Memory B cell (primary cell): ENCODE results near the gene TBC1D8.

ENCODE experiments used
- ATAC-seq: fragments of 150-1000 bp; cut with Tn5 transposase; 2 replicates; pipeline ENCODE4 v1.10.0; 2021; ENCODE audit warnings: low read depth, mild to moderate bottlenecking, moderate library complexity
- DNase-seq, 2 donors: peaks; one replicate each; pipeline ENCODE4 v3.0.0; 2022; ENCODE audit warnings: low spot score in 2 of 2
- H3K27ac Mint-ChIP-seq: one replicate; pipeline ENCODE4 v1.8.0; 2022; ENCODE audit warnings: mild to moderate bottlenecking, moderate library complexity, mixed read lengths
- H3K27me3 Mint-ChIP-seq: one replicate; pipeline ENCODE4 v1.8.0; 2022; ENCODE audit warnings: mixed read lengths
- H3K36me3 Mint-ChIP-seq: one replicate; pipeline ENCODE4 v1.8.0; 2022; ENCODE audit warnings: mild to moderate bottlenecking, mixed read lengths
- H3K4me1 Mint-ChIP-seq: one replicate; pipeline ENCODE4 v1.8.0; 2022; ENCODE audit warnings: mixed read lengths
- H3K4me3 Mint-ChIP-seq: one replicate; pipeline ENCODE4 v1.8.0; 2022; ENCODE audit warnings: mild to moderate bottlenecking, moderate library complexity, mixed read lengths
- H3K9me3 Mint-ChIP-seq: one replicate; pipeline ENCODE4 v1.8.0; 2022; ENCODE audit warnings: mixed read lengths

TBC1D8 gene

DNA sequence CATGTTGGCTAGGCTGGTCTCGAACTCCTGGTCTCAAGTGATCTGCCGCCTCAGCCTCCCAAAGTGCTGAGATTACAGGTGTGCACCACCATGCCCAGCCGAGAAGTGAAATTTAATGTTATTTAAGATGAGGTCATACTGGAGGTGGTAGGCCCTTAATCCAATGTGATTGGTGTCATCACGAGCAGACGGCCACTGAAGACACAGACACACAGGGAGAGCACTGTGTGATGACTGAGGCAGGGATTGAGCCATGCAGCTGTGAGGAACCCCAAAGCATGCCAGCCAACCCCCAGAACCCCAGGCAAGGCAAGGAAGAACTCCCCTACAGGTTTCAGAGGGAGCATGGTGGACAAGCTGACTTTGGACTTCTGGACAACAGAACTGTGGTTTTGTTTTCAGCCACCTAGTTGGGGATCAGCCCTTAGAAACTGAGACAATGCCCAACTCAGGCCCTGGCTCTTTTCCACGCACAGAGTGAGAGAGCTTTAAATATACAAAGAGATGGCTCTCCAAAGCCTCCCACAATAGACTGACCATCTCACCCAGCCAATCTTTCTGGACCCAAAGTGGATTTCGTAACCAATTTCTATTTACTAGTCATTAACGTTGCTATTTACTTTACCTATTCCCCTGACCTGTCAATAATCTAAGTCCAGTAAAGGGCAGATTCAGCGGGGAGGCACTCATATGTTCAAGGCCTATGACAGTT, 34.2 kb downstream of the TBC1D8 start:
- Mint-ChIP-seq H3K36me3 (no peaks in the 10 kb centered on the region), H3K27me3 (no peaks in the 10 kb centered on the region), H3K4me1 (peaks cover 14% of the 10 kb centered on the region), H3K27ac (no peak overlapping the region), H3K9me3 (no peaks in the 10 kb centered on the region), H3K4me3 (no peak overlapping the region)
- ATAC-seq (no peak), DNase-seq (no peak)

DNA sequence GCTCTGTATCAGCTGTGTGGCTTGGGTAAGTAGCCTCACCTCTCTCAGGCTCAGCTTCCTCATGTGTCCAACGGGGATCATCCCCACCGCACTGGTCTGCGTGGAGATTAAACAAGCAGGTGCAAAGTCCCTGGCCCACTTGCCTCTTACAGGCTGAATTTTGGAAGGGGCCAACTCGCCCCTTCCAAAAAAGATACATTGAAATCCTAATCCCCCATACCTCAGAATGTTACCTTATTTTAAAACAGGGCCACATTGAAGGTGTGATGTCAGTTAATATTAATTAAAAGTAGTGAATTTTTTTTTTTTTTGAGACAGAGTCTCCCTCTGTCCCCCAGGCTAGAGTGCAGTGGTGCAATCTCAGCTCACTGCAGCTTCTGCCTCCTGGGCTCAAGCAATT, 34.8 kb downstream of the TBC1D8 start:
- no peaks in the 10 kb centered on the region for H3K36me3 Mint-ChIP-seq
- no peaks in the 10 kb centered on the region for H3K9me3 Mint-ChIP-seq
- peaks cover 14% of the 10 kb centered on the region for H3K4me1 Mint-ChIP-seq
- DNase-seq (no peak), ATAC-seq (no peak)
- H3K27me3 Mint-ChIP-seq, result no peaks in the 10 kb centered on the region
- H3K4me3 Mint-ChIP-seq, result no peak overlapping the region
- no peak overlapping the region for H3K27ac Mint-ChIP-seq

DNA sequence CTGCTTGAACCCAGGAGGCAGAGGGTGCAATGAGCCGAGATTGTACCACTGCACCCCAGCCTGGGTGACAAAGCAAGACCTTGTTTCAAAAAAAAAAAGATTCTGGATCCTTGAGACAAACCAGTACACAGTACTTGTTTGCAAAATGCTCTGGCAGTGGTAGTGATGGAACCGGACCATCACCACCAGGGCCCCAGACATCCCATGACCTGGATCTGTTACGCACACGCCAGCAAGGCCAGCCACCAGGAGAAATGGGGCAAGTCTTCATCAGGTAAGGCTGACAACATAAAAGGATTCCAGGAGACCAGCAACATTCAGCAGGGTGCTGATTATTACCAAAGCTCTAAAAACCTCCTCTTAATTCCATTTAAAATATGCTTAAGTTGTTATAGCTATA, 35.5 kb downstream of the TBC1D8 start:
- no peak for ATAC-seq
- no peaks in the 10 kb centered on the region for H3K36me3 Mint-ChIP-seq
- H3K27ac Mint-ChIP-seq, result no peak overlapping the region
- DNase-seq, result no peak
- H3K4me1 Mint-ChIP-seq, result peaks cover 14% of the 10 kb centered on the region
- H3K4me3 Mint-ChIP-seq, result no peak overlapping the region
- no peaks in the 10 kb centered on the region for H3K9me3 Mint-ChIP-seq
- no peaks in the 10 kb centered on the region for H3K27me3 Mint-ChIP-seq

DNA sequence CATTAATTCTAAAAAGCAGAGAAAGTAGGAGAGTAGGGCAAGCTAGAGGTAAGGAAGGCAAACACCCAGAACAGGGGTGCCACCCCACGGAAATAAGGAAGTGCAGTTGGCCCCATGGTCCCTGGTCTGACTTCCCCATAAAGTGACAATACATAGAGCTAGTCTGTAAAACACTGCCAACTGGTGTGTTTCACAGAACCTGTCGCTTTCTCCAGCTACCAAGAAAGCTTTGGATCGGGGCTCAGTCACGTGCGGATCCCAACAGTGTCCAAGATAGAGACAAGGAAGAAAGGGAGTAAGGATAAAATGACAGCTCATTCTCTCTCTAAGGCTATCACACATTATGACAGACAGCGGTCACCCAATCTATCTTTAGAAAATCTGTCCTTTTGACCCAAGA, 36.4 kb downstream of the TBC1D8 start:
- DNase-seq (peak; percentile 13 to 21), ATAC-seq (peak; percentile 95)
- peak overlapping the region; percentile 62 for H3K4me3 Mint-ChIP-seq
- peak overlapping the region; percentile 49 for H3K27ac Mint-ChIP-seq
- H3K9me3 Mint-ChIP-seq, result no peaks in the 10 kb centered on the region
- no peaks in the 10 kb centered on the region for H3K27me3 Mint-ChIP-seq
- no peaks in the 10 kb centered on the region for H3K36me3 Mint-ChIP-seq
- peaks cover 14% of the 10 kb centered on the region for H3K4me1 Mint-ChIP-seq

DNA sequence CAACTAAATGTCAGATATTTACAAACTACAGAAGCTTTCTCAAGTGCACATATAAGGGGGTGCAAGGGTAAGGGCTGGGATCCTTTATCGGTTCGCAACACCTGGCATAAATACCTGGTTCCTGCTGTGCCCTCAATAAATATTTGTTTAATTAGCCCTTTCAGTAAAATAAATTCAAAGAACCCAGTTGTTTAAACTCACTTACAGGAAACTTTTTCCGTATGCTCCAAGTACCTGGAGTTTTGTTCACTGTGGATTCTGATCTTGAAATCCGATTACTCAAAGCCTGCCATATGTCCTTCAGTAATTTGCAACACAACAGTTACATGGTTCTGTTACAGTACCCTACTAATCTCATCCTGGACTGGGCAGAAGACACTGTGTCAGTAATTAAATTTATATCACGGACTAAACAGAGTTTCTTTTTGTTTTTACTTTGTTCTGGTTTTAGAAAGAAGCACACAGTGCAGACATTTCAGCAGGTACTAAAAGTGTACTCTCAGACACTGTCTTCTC, 36.9 kb downstream of the TBC1D8 start:
- no peak for DNase-seq
- no peak overlapping the region for H3K27ac Mint-ChIP-seq

DNA sequence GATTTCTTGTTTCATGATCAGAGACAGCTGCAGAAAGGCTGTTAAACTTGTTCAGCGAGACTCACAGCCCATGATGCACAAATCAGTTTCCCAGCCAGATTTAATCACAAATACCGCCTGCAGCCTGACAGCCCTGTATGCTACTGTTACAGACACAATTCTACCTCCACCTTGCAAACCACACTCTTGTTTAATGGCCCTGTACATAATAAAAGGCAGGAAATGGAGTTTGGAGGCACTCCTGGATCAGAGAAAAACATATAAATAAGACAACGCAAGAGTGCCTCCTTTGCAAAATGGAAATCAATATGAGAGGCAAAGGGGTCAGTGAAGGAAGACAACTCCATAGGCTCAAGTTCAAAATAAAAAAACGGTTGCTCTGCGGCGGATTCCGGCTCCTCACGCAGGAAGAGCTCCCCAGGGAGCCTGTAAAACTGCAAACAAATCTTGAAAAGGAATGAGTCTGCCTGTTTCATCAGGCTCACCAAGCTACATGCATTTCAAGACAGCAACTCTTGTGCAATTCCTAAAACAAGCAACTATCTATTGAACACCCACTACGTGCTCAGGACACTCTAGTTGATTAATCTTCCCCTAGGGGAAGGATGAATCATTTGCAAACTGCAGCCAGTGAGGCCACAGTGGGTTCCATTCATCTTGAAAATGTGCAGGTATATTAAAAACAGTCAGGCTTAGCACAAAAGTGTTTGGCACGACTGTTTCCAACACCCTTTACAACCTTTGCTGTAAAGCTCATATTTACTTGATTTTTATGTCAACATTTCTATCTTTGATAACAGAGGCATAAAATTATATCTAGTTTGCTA, 37.5 kb downstream of the TBC1D8 start:
- H3K9me3 Mint-ChIP-seq, result no peaks in the 10 kb centered on the region
- no peak overlapping the region for H3K27ac Mint-ChIP-seq
- no peak for ATAC-seq
- no peak overlapping the region for H3K4me3 Mint-ChIP-seq
- no peak for DNase-seq
- H3K27me3 Mint-ChIP-seq, result no peaks in the 10 kb centered on the region
- H3K4me1 Mint-ChIP-seq, result peaks cover 14% of the 10 kb centered on the region
- H3K36me3 Mint-ChIP-seq, result no peaks in the 10 kb centered on the region

More for the DNA sequence above, 36.9 kb downstream of the TBC1D8 start:
- H3K4me3 Mint-ChIP-seq, result peak overlapping the region; percentile 62
- no peaks in the 10 kb centered on the region for H3K9me3 Mint-ChIP-seq
- H3K27me3 Mint-ChIP-seq, result no peaks in the 10 kb centered on the region
- H3K36me3 Mint-ChIP-seq, result no peaks in the 10 kb centered on the region
- peaks cover 14% of the 10 kb centered on the region for H3K4me1 Mint-ChIP-seq
- ATAC-seq, result no peak

DNA sequence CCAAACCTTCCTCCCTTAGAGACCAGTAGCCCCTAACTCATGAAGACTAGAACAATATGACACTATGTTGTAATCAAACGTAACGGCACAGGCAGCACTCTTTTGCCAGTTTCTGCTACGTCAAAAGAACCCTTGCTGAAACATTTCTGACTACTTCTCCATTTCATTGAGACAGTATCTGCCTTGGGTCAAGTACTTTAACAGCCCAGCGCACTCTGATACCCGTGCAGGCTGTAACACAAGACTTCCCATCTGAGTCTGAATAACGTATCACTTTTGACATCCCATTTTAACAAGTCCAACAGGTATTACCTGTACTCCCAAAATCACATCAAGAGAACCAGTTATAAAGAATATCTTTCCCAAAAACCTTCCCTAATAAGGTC, 38.4 kb downstream of the TBC1D8 start:
- Mint-ChIP-seq H3K4me3 (no peak overlapping the region), H3K4me1 (peaks cover 14% of the 10 kb centered on the region), H3K36me3 (no peaks in the 10 kb centered on the region), H3K27me3 (no peaks in the 10 kb centered on the region), H3K27ac (no peak overlapping the region), H3K9me3 (no peaks in the 10 kb centered on the region)
- ATAC-seq (peak; percentile 64), DNase-seq (no peak)

DNA sequence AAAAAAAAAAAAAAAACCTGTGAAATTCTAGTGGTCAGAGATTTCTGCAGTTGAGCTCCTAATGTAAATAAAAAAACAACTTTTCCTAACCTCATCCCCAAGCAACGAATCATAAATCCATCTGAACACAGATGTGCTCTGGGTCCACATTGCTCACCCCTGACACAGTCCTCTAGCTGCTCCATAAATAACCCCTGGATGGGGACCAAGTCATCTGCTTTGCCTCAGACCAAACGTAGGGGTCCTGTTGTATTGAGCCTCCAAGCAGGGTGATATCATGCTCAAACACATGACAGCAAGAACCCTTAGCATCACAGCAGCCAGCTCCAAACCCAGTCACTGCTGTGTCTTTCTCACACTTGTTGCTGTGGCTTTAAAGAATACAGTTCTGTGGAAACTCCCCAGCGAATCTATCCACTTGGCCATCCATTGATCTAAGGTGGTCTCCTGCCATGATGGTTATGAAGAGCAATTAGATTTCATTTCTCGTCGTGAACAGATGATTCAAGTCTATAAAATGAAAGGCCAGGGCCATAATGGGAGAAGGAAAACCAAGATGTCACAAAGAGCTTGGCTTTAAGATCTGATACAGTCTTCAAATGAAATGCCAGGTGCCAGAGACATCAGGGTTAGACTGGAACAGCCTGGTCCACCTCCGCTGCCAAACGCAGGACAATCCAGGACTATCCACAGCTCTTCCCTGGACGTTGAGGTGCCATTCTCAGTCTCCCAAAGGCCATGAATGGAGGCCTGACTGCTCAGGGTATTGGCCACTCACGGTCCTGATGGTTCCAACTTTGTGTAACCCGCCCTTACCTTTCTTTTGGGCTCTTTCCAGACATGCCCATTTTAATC, 39.0 kb downstream of the TBC1D8 start:
- ATAC-seq (no peak), DNase-seq (no peak)
- H3K27ac Mint-ChIP-seq, result no peak overlapping the region
- peaks cover 14% of the 10 kb centered on the region for H3K4me1 Mint-ChIP-seq
- no peaks in the 10 kb centered on the region for H3K9me3 Mint-ChIP-seq
- H3K4me3 Mint-ChIP-seq, result no peak overlapping the region
- no peaks in the 10 kb centered on the region for H3K36me3 Mint-ChIP-seq
- H3K27me3 Mint-ChIP-seq, result no peaks in the 10 kb centered on the region

DNA sequence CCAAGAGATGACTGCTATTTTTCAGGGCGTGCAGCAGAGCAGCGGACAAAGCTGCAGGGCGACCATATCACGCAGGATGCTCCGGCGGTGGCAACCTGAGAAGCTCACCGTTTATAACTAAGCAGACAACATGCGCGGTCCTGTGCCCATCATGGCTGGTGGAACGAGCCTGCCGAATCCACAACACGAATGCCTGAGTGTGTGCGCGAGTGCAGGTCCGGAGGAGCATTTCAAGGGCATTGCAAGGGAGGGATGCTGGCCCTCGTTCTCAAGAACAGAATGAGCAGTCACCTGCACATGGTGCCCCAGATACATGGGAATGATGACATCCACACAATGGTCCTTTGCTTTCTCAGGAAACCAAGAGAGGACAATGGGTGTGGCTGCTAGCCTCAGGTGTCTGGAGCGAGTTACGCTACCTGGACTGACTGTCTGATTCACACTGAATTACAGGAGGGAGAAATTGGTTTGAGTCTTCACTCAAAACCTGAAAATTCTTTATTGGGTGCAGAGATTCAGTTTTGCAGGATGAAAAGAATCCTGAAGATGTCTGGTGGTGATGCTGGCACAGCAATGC, 39.8 kb downstream of the TBC1D8 start:
- ATAC-seq (no peak), DNase-seq (no peak)
- H3K36me3 Mint-ChIP-seq, result no peaks in the 10 kb centered on the region
- no peak overlapping the region for H3K27ac Mint-ChIP-seq
- no peaks in the 10 kb centered on the region for H3K27me3 Mint-ChIP-seq
- no peaks in the 10 kb centered on the region for H3K9me3 Mint-ChIP-seq
- H3K4me1 Mint-ChIP-seq, result peaks cover 14% of the 10 kb centered on the region
- H3K4me3 Mint-ChIP-seq, result no peak overlapping the region

DNA sequence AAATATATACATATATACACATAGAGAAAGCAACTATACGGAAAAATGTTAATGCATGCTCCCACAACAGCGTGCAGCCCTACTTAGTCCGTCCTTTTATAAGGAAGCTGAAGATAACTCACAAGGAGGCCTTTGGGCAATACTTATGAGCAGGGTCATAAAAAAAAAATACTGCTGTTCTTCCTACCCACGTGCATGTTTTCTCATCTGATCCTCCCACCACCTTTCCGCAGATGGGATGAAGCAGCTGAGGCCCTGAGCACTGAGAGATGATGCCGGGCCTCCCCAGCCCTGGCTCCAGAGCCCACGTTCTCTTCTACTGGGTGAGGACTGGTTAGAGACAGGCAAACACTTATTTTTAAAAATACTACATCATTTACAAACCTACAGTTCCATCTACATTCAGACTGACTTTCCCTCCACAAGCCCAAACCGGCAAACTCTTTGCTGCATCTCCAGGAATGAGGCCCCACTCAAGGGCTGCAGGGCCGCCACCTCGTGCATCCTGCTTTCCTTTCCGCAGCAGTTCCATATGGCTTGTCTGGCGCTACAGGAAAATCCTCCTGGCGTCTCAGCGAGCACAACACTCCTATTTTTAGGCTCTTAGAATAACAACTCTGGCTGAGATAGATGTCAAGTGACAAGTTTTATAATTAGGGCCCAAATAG, 41.6 kb downstream of the TBC1D8 start:
- ATAC-seq, result no peak
- Mint-ChIP-seq H3K4me3 (no peak overlapping the region), H3K36me3 (no peaks in the 10 kb centered on the region), H3K4me1 (peaks cover 9% of the 10 kb centered on the region), H3K27ac (no peak overlapping the region), H3K27me3 (no peaks in the 10 kb centered on the region), H3K9me3 (no peaks in the 10 kb centered on the region)
- no peak for DNase-seq

DNA sequence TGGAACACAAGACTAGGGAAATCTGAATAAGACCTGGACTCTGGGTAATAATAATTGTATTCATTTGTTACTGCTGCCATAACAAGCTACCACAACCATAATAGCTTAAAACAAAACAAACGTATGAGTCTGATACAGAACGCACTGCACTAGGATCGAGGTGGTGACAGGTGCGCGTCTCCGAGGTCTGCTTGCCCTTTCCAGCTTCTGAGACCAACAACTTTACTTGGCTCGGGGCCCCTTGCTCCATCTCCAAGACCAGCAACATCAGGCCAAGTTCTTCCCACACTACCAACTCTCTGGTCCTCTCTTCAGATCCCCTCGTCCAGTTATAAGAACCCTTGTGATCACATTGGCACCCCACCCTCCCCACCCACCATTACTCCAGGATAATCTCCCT, 42.8 kb downstream of the TBC1D8 start:
- Mint-ChIP-seq H3K4me1 (peaks cover 5% of the 10 kb centered on the region), H3K9me3 (no peaks in the 10 kb centered on the region), H3K27ac (no peak overlapping the region), H3K27me3 (no peaks in the 10 kb centered on the region), H3K4me3 (no peak overlapping the region), H3K36me3 (no peaks in the 10 kb centered on the region)
- DNase-seq, result no peak
- no peak for ATAC-seq

DNA sequence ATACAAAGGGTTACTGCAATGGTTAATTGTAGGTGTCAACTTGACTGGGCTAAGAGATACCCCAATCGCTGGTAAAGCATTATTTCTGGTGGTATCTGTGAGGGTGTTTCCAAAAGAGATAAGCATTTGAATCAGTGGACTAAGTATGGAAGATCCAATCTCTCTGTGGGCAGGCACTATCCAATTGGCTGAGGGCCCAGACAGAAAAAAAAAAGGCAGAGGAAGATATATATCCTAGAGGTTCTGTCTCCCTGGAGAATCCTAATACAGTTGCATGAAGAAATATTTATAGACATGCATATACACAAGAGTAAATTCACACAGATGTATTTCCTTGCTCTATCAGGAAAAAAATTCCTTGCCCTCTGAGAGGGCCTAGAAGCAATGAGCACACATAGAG, 43.9 kb downstream of the TBC1D8 start:
- Mint-ChIP-seq H3K27me3 (no peaks in the 10 kb centered on the region), H3K36me3 (peaks cover 2% of the 10 kb centered on the region), H3K27ac (no peak overlapping the region), H3K9me3 (peaks cover 6% of the 10 kb centered on the region), H3K4me1 (no peaks in the 10 kb centered on the region), H3K4me3 (no peak overlapping the region)
- DNase-seq, result no peak
- ATAC-seq, result no peak

DNA sequence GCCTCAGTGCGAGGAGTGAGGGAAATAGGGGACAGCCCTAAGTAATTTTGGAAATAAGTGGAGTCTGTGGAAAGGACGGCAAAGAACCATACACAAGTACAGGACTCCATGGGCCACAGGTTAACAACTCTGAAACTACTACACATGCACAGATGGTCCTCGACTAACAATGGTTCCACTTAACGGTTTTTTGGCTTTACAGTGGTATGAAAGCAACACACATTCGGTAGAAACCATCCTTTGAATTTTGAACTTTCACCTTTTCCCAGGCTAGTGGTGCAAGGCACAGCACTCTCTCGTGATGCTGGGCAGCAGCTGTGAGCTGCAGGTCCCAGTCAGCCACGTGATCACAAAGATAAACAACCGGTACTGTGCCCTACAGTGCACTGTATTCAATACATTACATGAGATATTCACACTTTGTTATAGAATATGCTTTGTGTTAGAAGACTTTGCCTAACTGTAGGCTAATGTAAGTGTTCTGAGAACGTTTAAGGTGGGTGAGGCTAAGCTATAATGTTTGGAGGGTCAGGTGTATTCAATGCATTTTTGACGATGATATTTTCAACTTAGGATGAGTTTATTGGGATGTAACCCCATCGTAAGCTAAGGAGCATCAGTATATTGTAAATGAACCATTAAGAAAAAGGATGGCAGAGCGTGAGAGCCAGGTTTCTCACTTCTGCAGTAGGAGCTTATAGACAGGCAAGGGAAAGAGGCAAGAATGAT, 44.6 kb downstream of the TBC1D8 start:
- peaks cover 6% of the 10 kb centered on the region for H3K9me3 Mint-ChIP-seq

More for the DNA sequence above, 44.6 kb downstream of the TBC1D8 start:
- H3K27ac Mint-ChIP-seq, result no peak overlapping the region
- H3K4me3 Mint-ChIP-seq, result no peak overlapping the region
- no peaks in the 10 kb centered on the region for H3K4me1 Mint-ChIP-seq
- no peaks in the 10 kb centered on the region for H3K27me3 Mint-ChIP-seq
- DNase-seq (no peak), ATAC-seq (no peak)
- peaks cover 5% of the 10 kb centered on the region for H3K36me3 Mint-ChIP-seq
